Measurements from ENCODE around the gene GMCL1.
A peak's percentile ranks its signal among the peaks of the same experiment; 100 is the strongest.
"Not testable (repeated sequence)": the region's sequence is repeated elsewhere in the genome, so short reads cannot be mapped to it uniquely, and the experiment has no call there.

GMCL1 gene

GRCh38 chr2:69807821-69808540 lies 21.5 kb upstream of the GMCL1 start:
- DNase-seq, result no peak

- no peak for DNase-seq
Measured at GRCh38 chr2:69810550-69810949, 18.9 kb upstream of the GMCL1 start.

- no peak for DNase-seq
Measured at GRCh38 chr2:69811018-69811417, 18.4 kb upstream of the GMCL1 start.

- DNase-seq, result peak; percentile 79
Measured at GRCh38 chr2:69811591-69811990, 17.9 kb upstream of the GMCL1 start.

- DNase-seq, result no peak
Measured at GRCh38 chr2:69815717-69816116, 13.7 kb upstream of the GMCL1 start.

GRCh38 chr2:69816923-69817542 lies 12.4 kb upstream of the GMCL1 start:
- peak; percentile 81 for DNase-seq

GRCh38 chr2:69817729-69818501 lies 11.5 kb upstream of the GMCL1 start:
- no peak for DNase-seq

GRCh38 chr2:69827796-69828540 lies 1.5 kb upstream of the GMCL1 start:
- no peak for DNase-seq

- DNase-seq, result no peak
Measured at GRCh38 chr2:69828938-69829255, 563 bp upstream of the GMCL1 start.

GRCh38 chr2:69830045-69830905 lies 815 bp downstream of the GMCL1 start:
- no peak for DNase-seq

GRCh38 chr2:69830906-69831241 lies 1.4 kb downstream of the GMCL1 start:
- DNase-seq, result not testable (repeated sequence)

- no peak for DNase-seq
Measured at GRCh38 chr2:69831354-69831905, 2.0 kb downstream of the GMCL1 start.

GRCh38 chr2:69833752-69834151 lies 4.3 kb downstream of the GMCL1 start:
- no peak for DNase-seq

GRCh38 chr2:69835666-69836065 lies 6.2 kb downstream of the GMCL1 start:
- DNase-seq, result no peak

- no peak for DNase-seq
Measured at GRCh38 chr2:69836316-69836715, 6.9 kb downstream of the GMCL1 start.

GRCh38 chr2:69837533-69837932 lies 8.1 kb downstream of the GMCL1 start:
- DNase-seq, result no peak

GRCh38 chr2:69843993-69844392 lies 14.5 kb downstream of the GMCL1 start:
- DNase-seq, result no peak

GRCh38 chr2:69844560-69844959 lies 15.1 kb downstream of the GMCL1 start:
- DNase-seq, result no peak

GRCh38 chr2:69846182-69847067 lies 17.0 kb downstream of the GMCL1 start:
- DNase-seq, result no peak

- no peak for DNase-seq
Measured at GRCh38 chr2:69847068-69847828, 17.8 kb downstream of the GMCL1 start.

Data from NCI-H187 treated with DMSO at 0.1 percent for 48 hours (cell line).